Measurements from ENCODE around the gene ATG10.

ATG10 gene

DNA sequence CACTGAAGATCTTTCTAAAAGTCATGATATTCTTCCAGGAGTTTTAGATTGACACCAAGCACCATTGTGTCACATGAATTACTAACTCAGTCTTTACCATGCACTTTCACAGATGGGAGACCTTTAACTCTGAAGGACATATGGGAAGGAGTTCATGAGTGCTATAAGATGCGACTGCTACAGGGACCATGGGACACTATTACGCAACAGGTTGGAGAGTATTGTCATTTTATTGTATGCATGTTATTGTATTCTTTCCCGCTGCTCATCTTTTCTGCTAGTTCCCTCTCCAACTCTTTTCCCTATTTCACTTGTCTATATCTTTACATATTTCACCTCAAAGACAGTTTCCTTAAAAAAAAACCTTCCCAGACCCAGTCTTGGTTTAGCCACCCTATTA, 206.6 kb downstream of the ATG10 start:
- DNase-seq (ENCODE audit: low spot score): no peak
- TF ChIP-seq, protein P1, sequence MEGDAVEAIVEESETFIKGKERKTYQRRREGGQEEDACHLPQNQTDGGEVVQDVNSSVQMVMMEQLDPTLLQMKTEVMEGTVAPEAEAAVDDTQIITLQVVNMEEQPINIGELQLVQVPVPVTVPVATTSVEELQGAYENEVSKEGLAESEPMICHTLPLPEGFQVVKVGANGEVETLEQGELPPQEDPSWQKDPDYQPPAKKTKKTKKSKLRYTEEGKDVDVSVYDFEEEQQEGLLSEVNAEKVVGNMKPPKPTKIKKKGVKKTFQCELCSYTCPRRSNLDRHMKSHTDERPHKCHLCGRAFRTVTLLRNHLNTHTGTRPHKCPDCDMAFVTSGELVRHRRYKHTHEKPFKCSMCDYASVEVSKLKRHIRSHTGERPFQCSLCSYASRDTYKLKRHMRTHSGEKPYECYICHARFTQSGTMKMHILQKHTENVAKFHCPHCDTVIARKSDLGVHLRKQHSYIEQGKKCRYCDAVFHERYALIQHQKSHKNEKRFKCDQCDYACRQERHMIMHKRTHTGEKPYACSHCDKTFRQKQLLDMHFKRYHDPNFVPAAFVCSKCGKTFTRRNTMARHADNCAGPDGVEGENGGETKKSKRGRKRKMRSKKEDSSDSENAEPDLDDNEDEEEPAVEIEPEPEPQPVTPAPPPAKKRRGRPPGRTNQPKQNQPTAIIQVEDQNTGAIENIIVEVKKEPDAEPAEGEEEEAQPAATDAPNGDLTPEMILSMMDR (IDR thresholded peaks at IDR 0.05; ENCODE audit: extremely low read depth, missing control alignments): no peak

DNA sequence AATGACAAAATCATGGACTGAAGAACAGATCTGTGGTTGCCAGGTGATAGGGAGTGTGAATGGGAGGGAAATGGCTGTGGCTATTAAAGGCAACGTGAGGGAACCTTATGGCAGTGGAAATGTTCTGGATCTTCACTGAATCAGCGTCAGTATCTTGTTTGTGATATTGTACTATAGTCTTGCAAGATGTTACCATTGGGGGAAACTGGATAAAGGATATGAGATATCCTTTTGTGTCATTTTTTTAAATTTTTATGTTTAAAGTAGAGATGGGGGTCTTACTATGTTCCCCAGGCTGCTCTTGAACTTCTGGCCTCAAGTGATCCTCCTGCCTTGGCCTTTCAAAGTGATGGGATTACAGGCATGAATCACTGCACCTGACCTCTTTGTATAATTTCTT, 210.8 kb downstream of the ATG10 start:
- no peak for DNase-seq (ENCODE audit: low spot score)
- TF ChIP-seq, protein P1 (IDR thresholded peaks at IDR 0.05; ENCODE audit: extremely low read depth, missing control alignments): no peak

DNA sequence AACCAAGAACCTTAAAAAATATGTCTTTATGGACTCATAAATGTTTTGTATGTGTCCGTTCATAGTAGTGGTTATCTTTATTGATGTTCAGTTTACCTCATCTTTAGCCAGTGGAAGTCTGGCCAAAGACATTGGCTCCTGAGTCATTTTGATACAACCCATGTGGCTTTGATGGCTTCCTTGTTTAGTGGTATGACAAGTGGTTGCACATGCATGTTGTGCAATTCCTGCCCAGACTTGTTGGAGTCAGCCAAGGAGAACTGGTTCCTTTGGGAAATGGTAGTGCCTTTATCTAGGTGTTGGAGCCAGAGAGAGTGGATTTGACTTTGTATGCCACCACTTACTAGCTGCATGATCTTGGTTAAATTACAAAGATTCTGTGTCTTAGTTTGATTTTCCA, 212.0 kb downstream of the ATG10 start:
- DNase-seq (ENCODE audit: low spot score): no peak
- TF ChIP-seq, protein P1 (IDR thresholded peaks at IDR 0.05; ENCODE audit: extremely low read depth, missing control alignments): no peak

DNA sequence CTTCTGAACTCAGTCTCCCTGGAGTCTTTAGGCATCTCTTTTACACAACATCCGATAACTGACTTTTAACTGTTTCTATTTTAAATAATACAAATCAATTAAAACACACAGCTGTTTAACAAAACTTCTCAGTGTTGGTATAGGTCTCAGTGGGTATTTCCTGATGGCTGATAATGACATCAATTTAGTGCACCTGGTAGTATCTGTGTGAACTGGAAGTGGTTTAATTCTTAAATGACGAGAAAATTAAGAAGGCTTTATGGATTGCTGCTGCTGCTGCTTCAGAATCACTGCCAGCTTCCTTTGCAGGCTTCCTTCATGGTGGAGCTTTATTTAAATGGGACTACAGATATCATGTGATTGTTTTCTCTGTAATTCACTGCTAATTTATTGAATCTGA, 214.0 kb downstream of the ATG10 start:
- TF ChIP-seq, protein P1 (IDR thresholded peaks at IDR 0.05; ENCODE audit: extremely low read depth, missing control alignments): no peak
- no peak for DNase-seq (ENCODE audit: low spot score)

DNA sequence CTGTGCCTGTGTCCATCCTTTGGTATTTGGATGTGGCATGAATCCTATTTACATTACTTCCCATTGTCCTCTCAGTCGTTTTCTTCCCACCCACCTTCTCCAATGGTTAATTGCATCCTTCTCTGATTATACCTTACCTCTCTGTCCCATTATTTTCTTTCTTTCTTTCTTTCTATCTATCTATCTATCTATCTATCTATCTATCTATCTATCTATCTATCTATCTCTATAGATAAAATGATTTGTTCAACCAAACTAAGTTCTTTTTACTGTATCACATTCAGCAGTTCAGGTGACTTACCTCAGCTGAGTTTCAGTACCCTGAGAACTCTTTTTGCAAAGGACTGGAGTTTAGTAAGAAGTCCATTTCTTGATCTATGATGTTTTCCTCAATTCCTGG, 225.7 kb downstream of the ATG10 start:
- DNase-seq (ENCODE audit: low spot score): no peak
- TF ChIP-seq, protein P1 (IDR thresholded peaks at IDR 0.05; ENCODE audit: extremely low read depth, missing control alignments): no peak

DNA sequence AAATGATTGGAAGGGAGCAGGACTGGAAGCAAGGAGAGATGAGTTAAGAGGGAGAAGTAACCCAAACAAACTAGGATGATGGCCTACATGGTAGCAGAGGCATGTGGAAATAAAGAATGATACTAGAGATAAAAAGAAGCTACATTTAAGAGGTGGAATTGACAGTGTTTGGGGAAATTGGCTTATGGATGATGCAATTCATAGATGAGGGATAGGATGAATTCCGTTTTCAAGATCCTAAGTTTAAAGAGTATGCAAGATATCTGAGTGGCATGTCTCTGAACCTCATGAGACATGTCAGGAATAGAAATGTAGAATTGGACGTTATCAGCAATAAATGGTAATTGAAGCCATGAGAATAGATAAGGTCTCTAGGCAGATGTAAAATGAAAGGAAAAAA, 232.7 kb downstream of the ATG10 start:
- no peak for DNase-seq (ENCODE audit: low spot score)
- TF ChIP-seq, protein P1 (IDR thresholded peaks at IDR 0.05; ENCODE audit: extremely low read depth, missing control alignments): no peak

DNA sequence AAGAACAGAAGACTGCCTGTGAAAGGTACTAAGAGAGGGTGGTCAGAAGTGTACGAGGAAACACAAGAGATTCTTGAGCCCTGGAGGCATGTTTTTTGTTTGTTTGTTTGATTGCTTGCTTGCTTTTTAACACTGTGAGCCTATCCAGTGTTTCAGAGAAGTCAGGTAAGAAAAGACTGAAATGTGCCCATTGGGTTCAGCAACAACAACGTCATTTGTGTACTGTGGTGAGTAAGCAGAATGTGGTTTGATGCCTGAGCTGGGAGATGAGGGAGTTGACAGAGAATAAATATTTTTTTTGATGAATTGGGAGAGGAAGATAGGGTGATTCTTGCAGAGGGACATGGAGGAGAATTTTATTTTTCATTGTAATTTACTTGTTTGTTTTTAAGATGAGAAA, 233.2 kb downstream of the ATG10 start:
- DNase-seq (ENCODE audit: low spot score): no peak

More for the DNA sequence above, 233.2 kb downstream of the ATG10 start:
- TF ChIP-seq, protein P1 (IDR thresholded peaks at IDR 0.05; ENCODE audit: extremely low read depth, missing control alignments): no peak
